Skeletal muscle tissue (tissue), 4 donors: ENCODE data around the gene SLC12A7. TPM values are rescaled to one million over a fixed set of nuclear protein-coding genes. Genes with fewer than 3 reads are reported as not detected.

Experiments
- H3K27ac ChIP-seq: one replicate; pipeline ENCODE4 v1.7.0; 2013; ENCODE audit warnings: mild to moderate bottlenecking, low read depth, low read length, inconsistent platforms
- H3K27me3 ChIP-seq, 3 donors: one replicate each; pipeline ENCODE4 v1.7.0; 2013; ENCODE audit warnings: low read length in 3 of 3; ENCODE audit not compliant: control insufficient read depth in 3 of 3, insufficient read depth in 3 of 3
- H3K36me3 ChIP-seq, 3 donors: one replicate each; pipeline ENCODE4 v1.7.0; 2013; ENCODE audit warnings: low read length in 3 of 3; ENCODE audit not compliant: control insufficient read depth in 3 of 3, insufficient read depth in 3 of 3
- H3K4me1 ChIP-seq, 3 donors: one replicate each; pipeline ENCODE4 v1.7.0; 2013; ENCODE audit warnings: low read length in 3 of 3, mild to moderate bottlenecking in 3 of 3; ENCODE audit not compliant: control insufficient read depth in 3 of 3, insufficient read depth in 3 of 3
- H3K4me3 ChIP-seq, 3 donors: one replicate each; pipeline ENCODE4 v1.7.0; 2013; ENCODE audit warnings: low read length in 3 of 3
- H3K9ac ChIP-seq, 3 donors: one replicate each; pipeline ENCODE4 v1.7.0; 2013; ENCODE audit warnings: low read length in 3 of 3, mild to moderate bottlenecking in 3 of 3, moderate library complexity in 2 of 3, low read depth in 1 of 3
- H3K9me3 ChIP-seq, 3 donors: one replicate each; pipeline ENCODE4 v1.7.0; 2013; ENCODE audit warnings: low read length in 3 of 3; ENCODE audit not compliant: control insufficient read depth in 3 of 3
- total RNA-seq: library from RNA; depleted of rRNA; stranded (reverse); fragments of >200 nt; gene quantifications from one replicate; pipeline ENCODE4 v1.2.3, GENCODE V29; 2014
- donor health status: Osteomylitis.

SLC12A7 gene
- total RNA-seq, 1 donor from 2014 or later, result 5.7 TPM

DNA sequence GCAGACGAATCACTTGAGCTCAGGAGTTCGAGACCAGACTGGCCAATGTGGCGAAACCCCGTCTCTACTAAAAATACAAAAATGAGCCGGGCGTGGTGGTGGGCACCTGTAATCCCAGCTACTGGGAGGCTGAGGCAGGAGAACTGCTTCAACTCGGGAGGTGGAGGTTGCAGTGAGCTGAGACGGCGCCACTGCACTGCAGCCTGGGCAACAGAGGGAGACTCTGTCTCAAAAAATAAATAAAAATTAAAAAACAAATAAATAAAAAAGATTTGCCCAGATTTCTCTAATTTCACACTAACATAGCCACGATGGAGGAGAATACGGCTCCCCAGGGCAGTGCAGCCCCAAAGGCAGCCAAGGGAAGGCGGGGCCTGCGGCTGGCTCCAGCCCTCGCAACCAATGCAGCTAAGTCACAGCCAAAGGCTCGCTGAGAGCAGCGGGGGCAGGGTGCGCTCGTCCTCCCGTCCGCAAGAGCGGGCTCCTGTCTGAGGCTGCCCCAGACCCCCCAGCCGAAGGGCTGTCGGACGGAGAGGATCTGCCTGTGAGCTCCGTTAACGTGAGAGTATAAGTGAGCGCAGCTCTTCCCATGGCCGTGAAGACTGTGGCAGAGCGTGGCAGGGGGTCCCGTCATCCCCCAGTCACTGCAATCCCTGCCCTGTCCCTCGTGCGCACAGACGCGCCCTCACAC is 43.5 kb downstream of the SLC12A7 start:
- H3K9me3 ChIP-seq, result no peaks in the 10 kb centered on the region
- H3K4me1 ChIP-seq, result no peaks in the 10 kb centered on the region
- H3K36me3 ChIP-seq, result peaks cover under 1 to 14% (median 2%) of the 10 kb centered on the region in 3 donors
- H3K27ac ChIP-seq, result no peak overlapping the region
- H3K27me3 ChIP-seq, result no peaks in the 10 kb centered on the region
- H3K4me3 ChIP-seq, result no peak overlapping the region
- H3K9ac ChIP-seq, result no peak overlapping the region

DNA sequence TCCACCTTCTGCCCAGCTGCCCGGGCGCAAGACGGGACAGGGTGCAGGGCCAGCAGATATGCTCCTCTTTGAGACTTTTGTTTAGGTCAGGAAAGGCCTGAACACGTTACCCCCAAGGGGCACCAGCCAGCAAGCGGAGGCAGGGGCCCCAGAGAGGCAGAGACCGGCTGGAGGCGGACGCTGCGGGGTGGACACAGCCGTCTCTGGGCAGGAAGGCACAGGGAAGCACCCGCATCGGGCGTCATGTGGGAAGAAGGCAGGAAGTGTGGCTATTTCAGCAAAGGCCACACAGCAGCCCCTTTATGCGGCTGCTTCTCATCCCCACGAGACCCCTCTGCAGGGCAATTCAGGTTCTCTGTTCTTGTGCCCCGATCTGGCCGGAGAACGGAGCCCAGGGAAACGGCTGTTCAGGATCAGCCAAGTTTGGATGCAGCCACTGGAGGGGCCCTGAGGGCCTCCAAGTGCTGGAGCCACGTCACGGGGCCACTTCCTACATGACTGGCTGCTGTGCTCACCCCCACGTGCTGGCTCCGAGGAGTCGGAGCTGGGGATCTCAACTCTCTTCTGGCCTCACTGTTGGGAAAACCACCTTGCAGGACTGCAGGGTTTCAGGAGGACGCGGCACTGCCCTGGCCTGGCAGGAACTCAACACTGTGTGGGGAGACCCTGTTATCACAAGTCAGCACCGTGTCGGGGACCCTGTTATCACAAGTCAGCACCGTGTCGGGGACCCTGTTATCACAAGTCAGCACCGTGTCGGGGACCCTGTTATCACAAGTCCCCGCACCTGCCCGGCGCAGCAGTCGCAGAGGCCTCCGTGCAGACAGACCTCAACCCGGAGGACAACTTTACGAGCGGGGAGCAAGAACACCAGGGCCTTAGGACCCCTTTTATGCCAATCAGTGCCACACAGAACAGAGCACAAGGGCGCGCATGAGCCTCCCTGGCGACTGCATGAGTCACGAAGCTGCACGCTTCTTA is 44.4 kb downstream of the SLC12A7 start:
- no peak overlapping the region for H3K27ac ChIP-seq

DNA sequence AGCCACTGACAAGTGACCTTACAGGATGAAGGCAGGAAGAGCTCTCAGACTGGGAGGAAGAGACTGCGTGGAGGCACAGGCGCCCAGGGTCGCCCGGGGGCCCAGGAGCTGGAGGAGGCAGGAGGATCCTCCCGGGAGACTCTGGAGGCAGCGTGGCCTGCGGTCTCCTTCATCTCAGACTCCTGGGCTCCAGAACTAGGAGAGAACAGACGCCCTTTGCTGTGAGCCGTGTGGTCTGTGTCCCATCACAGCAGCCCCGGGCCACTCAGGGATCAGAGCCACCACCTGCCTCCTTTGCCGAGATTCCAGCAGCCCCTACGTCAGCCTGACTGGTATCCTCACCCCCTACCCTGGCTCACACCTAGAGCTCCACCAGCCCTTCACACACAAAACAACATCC is 45.2 kb downstream of the SLC12A7 start:
- Histone ChIP-seq H3K27ac (no peak overlapping the region), H3K9ac (no peak overlapping the region), H3K4me3 (no peak overlapping the region), H3K36me3 (peaks cover 2 to 21% (median 3%) of the 10 kb centered on the region in 3 donors), H3K27me3 (no peaks in the 10 kb centered on the region), H3K9me3 (no peaks in the 10 kb centered on the region), H3K4me1 (no peaks in the 10 kb centered on the region)

More for the DNA sequence above, 44.4 kb downstream of the SLC12A7 start:
- Histone ChIP-seq H3K27me3 (no peaks in the 10 kb centered on the region), H3K9ac (no peak overlapping the region), H3K4me1 (no peaks in the 10 kb centered on the region), H3K9me3 (no peaks in the 10 kb centered on the region), H3K4me3 (no peak overlapping the region), H3K36me3 (peaks cover 2 to 19% (median 3%) of the 10 kb centered on the region in 3 donors)

DNA sequence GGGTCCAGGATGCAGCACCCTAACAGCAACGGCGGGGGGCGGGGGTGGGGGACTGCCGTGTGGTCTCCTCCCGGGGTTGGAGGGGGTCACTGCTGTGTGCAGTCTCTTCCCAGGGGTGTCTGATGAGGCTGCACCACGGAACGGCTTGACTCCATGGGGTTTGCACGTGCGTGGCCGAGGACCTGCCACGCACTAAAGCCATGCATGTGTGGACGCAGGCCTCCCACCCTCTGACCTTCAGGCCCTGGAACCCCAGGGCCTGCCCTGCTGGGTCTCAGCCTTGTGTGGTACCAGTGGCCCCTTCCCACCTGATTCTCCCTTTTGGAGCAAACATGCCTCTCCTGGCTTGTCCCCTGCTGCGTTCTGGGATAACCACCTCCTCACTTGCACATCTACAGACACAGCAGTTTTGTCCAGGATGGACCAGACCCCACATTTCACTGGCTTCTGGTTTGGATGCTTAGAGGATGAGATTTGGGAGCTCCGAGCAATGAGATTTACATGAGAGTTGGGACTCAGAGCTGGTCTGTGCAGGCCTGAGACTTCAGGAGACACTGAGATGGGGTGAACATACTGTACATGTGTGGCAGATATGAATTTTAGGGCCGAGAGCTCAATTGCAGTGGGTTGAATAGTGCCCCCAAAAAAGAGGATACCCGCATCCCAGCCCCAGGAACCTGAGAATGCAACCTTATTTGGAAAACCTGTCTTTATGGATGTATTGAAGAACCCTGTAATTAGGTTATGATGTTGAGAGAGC is 45.8 kb downstream of the SLC12A7 start:
- no peak overlapping the region for H3K9ac ChIP-seq
- no peak overlapping the region for H3K27ac ChIP-seq
- H3K4me1 ChIP-seq, result no peaks in the 10 kb centered on the region
- no peak overlapping the region for H3K4me3 ChIP-seq
- no peaks in the 10 kb centered on the region for H3K9me3 ChIP-seq
- peaks cover 2 to 21% (median 3%) of the 10 kb centered on the region in 3 donors for H3K36me3 ChIP-seq
- H3K27me3 ChIP-seq, result no peaks in the 10 kb centered on the region

DNA sequence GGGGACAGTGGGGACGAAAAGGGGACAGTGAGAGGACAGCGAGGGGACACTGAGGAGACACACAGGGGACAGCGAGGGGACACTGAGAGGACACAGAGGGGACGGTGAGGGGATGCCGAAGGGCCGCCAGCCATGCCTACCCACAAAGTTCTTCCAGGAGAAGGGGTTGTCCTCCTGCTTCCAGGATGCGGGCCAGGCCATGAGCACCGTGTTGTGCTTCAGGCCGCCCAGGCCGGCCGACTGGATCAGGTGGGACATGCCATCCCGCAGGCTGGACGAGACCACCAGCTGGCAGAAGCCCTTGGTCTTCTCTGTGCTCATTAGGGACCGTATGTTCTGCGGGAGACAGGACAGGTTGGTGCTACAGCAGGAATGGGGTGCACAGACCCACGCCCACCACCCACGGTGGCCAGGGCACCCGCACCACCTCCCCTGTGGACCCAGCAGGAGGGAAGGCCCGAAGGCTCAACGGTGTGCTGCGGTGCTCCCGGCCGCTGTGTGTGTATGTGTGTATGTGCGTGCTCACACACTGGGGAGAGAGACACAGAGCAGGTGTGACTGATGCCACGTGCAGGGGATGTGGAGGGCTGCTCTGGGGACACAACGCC is 46.6 kb downstream of the SLC12A7 start:
- Histone ChIP-seq H3K4me3 (no peak overlapping the region), H3K36me3 (peaks cover 2 to 21% (median 3%) of the 10 kb centered on the region in 3 donors), H3K27ac (no peak overlapping the region), H3K4me1 (no peaks in the 10 kb centered on the region), H3K27me3 (no peaks in the 10 kb centered on the region), H3K9me3 (no peaks in the 10 kb centered on the region), H3K9ac (no peak overlapping the region)

DNA sequence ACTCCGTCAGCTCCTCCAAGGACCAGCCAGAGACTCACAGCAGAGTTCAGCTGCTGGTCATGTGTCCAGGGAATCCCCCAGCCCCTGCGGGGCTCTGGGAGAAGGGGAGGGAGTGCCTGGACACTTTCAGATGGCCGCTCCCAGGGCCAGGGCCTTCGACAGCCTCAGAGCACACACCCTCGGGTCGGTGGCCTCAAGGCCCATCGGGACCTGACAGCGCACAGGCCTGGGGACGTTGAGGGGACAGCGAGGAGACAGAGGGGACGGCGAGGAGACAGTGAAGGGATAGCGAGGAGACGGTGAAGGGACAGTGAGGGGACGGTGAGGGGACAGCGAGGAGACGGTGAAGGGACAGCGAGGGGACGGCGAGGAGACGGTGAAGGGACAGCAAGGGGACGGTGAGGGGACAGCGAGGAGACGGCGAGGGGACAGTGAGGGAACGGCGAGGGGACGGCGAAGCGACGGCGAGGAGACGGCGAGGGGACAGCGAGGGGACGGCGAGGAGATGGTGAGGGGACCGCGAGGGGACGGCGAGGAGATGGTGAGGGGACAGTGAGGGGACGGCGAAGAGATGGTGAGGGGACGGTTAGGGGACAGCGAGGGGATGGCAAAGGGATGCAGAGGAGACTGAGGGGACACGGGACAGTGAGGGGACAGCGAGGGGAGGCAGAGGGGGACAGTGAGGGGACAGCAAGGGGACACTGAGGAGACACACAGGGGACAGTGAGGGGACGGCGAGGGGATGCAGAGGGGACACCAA is 47.3 kb downstream of the SLC12A7 start:
- Histone ChIP-seq H3K27ac (no peak overlapping the region), H3K9ac (no peak overlapping the region), H3K27me3 (no peaks in the 10 kb centered on the region), H3K36me3 (peaks cover 2 to 21% (median 8%) of the 10 kb centered on the region in 3 donors), H3K4me3 (no peak overlapping the region), H3K4me1 (no peaks in the 10 kb centered on the region), H3K9me3 (no peaks in the 10 kb centered on the region)

DNA sequence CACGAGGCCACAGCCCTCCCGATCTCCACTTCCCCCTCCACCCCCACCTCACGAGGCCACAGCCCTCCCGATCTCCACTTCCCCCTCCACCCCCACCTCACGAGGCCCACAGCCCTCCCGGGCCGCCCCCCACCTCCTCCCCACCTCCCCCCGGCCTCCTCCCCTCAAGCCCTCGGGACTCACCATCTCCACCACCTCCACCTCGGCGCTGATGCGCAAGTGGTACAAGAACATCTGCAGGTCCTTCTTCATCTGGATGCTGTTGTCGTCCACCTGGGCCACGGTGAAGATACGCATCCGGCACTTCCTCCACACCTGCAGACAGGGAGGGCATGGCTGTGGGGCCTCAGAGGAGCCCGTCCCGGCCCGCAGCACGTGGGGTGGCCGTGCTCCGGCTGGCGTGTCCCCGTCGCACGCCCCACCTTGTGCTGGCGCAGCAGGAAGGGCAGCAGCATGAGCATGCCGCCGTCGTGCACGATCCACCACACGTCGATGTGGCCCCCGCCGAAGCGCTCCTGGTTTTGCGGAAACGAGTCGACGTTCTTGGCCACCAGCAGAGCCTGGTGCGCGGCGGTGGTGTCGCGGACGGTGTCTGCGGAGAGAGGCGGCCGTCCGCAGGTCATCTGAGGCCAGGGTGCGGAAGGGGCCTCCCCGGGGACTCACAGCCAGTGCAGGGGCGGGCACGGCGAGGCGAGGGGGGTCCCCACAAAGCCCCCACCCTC is 48.0 kb downstream of the SLC12A7 start:
- Histone ChIP-seq H3K36me3 (peaks cover 6 to 23% (median 12%) of the 10 kb centered on the region in 3 donors), H3K27me3 (no peaks in the 10 kb centered on the region), H3K4me3 (no peak overlapping the region)

DNA sequence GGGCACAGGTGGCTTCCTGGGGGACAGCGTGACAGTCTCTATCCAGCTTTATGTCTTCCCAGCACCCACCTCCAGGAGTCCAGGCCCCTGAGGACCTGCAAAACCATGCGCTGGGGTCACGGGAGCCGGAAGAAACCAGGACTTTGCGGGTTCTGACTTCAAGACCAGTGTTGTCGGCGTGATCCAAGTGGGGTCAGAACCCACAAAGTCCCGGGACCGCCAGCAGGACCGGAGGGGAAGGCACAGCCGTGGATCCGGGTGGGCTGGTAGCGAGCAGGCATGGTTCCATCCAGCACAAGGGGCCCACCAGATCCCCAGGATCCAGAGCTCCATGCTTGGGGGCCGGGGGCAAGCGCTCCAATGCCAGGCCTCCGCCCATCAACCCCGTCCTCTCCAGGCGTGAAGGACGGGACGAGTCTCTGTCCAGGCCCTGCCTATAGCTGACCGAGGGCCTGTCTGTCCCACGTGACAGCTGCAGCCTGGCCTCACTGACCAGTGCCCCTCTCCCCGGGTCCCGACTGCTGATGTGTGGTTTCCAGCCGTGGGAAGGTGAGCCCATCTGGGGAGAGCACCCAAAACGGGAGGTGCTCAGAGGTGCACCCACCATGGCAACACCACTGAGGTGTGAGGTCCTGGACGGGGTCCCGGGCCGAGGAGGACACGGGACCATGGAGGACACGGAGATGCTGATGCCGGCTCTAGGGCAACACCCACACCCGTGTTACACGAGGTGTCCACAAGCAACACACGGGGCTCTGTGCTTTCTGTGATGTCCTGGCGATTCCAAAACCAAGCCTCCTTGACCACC is 48.9 kb downstream of the SLC12A7 start:
- Histone ChIP-seq H3K27me3 (no peaks in the 10 kb centered on the region), H3K27ac (no peak overlapping the region), H3K9me3 (no peaks in the 10 kb centered on the region), H3K4me1 (no peaks in the 10 kb centered on the region), H3K4me3 (no peak overlapping the region), H3K36me3 (peaks cover 6 to 23% (median 14%) of the 10 kb centered on the region in 3 donors), H3K9ac (no peak overlapping the region)

More for the DNA sequence above, 48.0 kb downstream of the SLC12A7 start:
- no peaks in the 10 kb centered on the region for H3K4me1 ChIP-seq
- no peak overlapping the region for H3K9ac ChIP-seq
- H3K9me3 ChIP-seq, result no peaks in the 10 kb centered on the region
- no peak overlapping the region for H3K27ac ChIP-seq
